ENCODE measurements around the gene GTF2H1. TPM values are rescaled to one million over a fixed set of nuclear protein-coding genes. Genes with fewer than 3 reads are reported as not detected.
A peak's percentile ranks its signal among the peaks of the same experiment; 100 is the strongest.
"Not testable (repeated sequence)": the region's sequence is repeated elsewhere in the genome, so short reads cannot be mapped to it uniquely, and the experiment has no call there.

The GTF2H1 gene
- total and polyA plus RNA-seq, 5 donors = 14.4 to 26.3 (median 24.1) TPM

- H3K9me3 ChIP-seq (ENCODE audit: control insufficient read depth, low read length) = no peaks in the 10 kb centered on the region
- ATAC-seq (peak; percentile 0), DNase-seq (no peak)
- peak overlapping the region; percentile 94 for H3K27ac ChIP-seq (ENCODE audit: low read length)
- under 1% methylated on average over 36 of the region's 36 CpGs for WGBS
- intact Hi-C loops (cut with DNase I) = loop anchor here in 2 of 4 donors (5.0 to 10.0 kb wide), 2 partner anchors 73 to 130 kb away; partner anchors contain the start of genes GTF2H1 (in 1 of the 2), HPS5 (in 1 of the 2) and TSG101 (in 1 of the 2)
- H3K4me1 ChIP-seq (ENCODE audit: control insufficient read depth, insufficient read depth, low read length) = no peaks in the 10 kb centered on the region
- H3K4me3 ChIP-seq (ENCODE audit: low read length) = peak overlapping the region; percentile 89
- no peaks in the 10 kb centered on the region for H3K27me3 ChIP-seq (ENCODE audit: control insufficient read depth, insufficient read depth)
Observed at GRCh38 chr11:18394928-18395734, 72.8 kb downstream of the GTF2H1 start.

GRCh38 chr11:18395735-18396504, 73.6 kb downstream of the GTF2H1 start:
- Histone ChIP-seq H3K4me3 (ENCODE audit: low read length) (peak overlapping the region; percentile 89), H3K27me3 (ENCODE audit: control insufficient read depth, insufficient read depth) (no peaks in the 10 kb centered on the region), H3K4me1 (ENCODE audit: control insufficient read depth, insufficient read depth, low read length) (no peaks in the 10 kb centered on the region), H3K27ac (ENCODE audit: low read length) (peak overlapping the region; percentile 94), H3K9me3 (ENCODE audit: control insufficient read depth, low read length) (no peaks in the 10 kb centered on the region)
- WGBS = under 1% methylated on average over 46 of the region's 46 CpGs
- DNase-seq (peak; percentile 99 to 100 (median 99)), ATAC-seq (peak; percentile 92 to 96)
- intact Hi-C loops (cut with DNase I) = loop anchor here in 2 of 4 donors (5.0 to 10.0 kb wide), 2 partner anchors 74 to 129 kb away; partner anchors contain the start of genes GTF2H1 (in 1 of the 2), HPS5 (in 1 of the 2) and TSG101 (in 1 of the 2)

- Histone ChIP-seq H3K27me3 (ENCODE audit: control insufficient read depth, insufficient read depth) (no peaks in the 10 kb centered on the region), H3K9me3 (ENCODE audit: control insufficient read depth, low read length) (no peaks in the 10 kb centered on the region), H3K27ac (ENCODE audit: low read length) (no peak overlapping the region), H3K4me3 (ENCODE audit: low read length) (no peak overlapping the region), H3K4me1 (ENCODE audit: control insufficient read depth, insufficient read depth, low read length) (no peaks in the 10 kb centered on the region)
- DNase-seq = no peak
- no peak for ATAC-seq
- 95% methylated on average over 3 of the region's 3 CpGs for WGBS
- intact Hi-C loops (cut with DNase I) = loop anchor here in 2 of 4 donors (5.0 to 10.0 kb wide), 2 partner anchors 76 to 127 kb away; partner anchors contain the start of genes GTF2H1 (in 1 of the 2), HPS5 (in 1 of the 2) and TSG101 (in 1 of the 2)
Observed at GRCh38 chr11:18397921-18398320, 75.6 kb downstream of the GTF2H1 start.

DNA sequence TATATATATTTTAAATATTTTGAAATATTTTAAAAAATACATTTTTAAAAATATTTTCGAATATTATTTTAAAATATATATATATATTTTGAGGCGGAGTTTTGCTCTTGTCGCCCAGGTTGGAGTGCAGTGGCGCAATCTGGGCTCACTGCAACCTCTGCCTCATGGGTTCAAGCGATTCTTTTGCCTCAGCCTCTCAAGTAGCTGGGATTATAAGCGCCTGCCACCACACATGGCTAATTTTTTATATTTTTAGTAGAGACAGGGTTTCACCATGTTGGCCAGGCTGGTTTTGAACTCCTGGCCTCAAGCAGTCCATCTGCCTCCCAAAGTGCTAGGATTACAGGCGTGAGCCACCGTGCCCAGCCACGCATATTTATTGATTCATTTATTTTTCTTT, 78.7 kb downstream of the GTF2H1 start:
- H3K27ac ChIP-seq (ENCODE audit: low read length); H3K4me3 ChIP-seq (ENCODE audit: low read length); H3K9me3 ChIP-seq (ENCODE audit: control insufficient read depth, low read length); intact Hi-C loops (cut with DNase I); H3K27me3 ChIP-seq (ENCODE audit: control insufficient read depth, insufficient read depth); DNase-seq; H3K4me1 ChIP-seq (ENCODE audit: control insufficient read depth, insufficient read depth, low read length); ATAC-seq: not testable (repeated sequence)
- 95% methylated on average over 9 of the region's 9 CpGs for WGBS

DNA sequence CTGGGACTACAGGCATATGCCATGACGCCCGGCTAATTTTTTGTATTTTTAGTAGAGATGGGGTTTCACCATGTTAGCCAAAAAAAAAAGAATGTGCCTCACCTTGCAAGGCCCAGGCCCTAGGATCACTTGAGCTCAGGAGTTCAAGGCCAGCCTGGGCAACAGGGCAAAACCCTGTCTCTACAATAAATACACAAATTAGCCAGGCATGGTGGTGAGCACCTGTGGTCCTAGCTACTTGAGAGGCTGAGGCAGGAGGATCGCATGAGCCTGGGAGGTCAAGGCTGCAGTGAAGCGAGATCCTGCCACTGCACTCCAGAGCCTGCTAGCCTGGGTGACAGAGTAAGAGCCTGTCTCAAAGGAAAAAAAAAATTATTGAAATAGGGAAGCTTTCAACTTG, 81.7 kb downstream of the GTF2H1 start:
- intact Hi-C loops (cut with DNase I) = no loop called here
- no peak for ATAC-seq
- H3K4me1 ChIP-seq (ENCODE audit: control insufficient read depth, insufficient read depth, low read length) = no peaks in the 10 kb centered on the region
- H3K27ac ChIP-seq (ENCODE audit: low read length) = no peak overlapping the region
- no peaks in the 10 kb centered on the region for H3K27me3 ChIP-seq (ENCODE audit: control insufficient read depth, insufficient read depth)
- no peak for DNase-seq
- H3K9me3 ChIP-seq (ENCODE audit: control insufficient read depth, low read length) = no peaks in the 10 kb centered on the region
- no peak overlapping the region for H3K4me3 ChIP-seq (ENCODE audit: low read length)
- WGBS = 98% methylated on average over 4 of the region's 4 CpGs

GRCh38 chr11:18407400-18407799, 85.0 kb downstream of the GTF2H1 start:
- H3K27ac ChIP-seq (ENCODE audit: low read length); intact Hi-C loops (cut with DNase I); H3K4me3 ChIP-seq (ENCODE audit: low read length); DNase-seq; H3K4me1 ChIP-seq (ENCODE audit: control insufficient read depth, insufficient read depth, low read length); H3K27me3 ChIP-seq (ENCODE audit: control insufficient read depth, insufficient read depth); ATAC-seq; H3K9me3 ChIP-seq (ENCODE audit: control insufficient read depth, low read length): not testable (repeated sequence)
- 64% methylated on average over 3 of the region's 3 CpGs for WGBS

DNA sequence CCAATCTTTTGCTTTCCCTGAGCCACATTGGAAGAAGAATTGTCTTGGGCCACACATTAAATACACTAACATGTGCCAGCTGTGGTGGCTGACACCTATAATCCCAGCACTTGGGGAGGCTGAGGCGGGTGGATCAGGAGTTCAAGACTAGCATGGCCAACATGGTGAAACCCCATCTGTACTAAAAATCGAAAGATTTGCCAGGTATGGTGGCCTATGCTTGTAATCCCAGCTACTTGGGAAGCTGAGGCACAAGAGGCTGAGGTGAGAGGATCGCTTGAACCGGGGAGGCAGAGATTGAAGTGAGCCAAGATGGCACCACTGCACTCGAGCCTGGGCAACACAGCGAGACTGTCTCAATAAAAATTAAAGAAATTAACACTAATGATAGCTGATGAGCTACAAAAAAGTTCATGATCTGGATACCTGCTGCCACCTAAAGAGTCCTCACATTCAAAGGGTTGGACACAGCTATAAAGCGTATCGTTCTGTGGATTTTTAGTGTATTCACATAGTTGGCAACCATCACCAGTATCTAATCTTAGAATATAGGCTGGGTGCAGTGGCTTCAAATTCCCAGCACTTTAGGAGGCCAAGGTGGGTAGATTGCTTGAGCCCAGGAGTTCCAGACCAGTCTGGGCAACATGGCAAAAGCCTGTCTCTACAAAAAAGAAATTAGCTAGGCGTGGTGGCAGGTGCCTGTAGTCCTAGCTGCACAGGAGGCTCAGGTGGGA, 86.4 kb downstream of the GTF2H1 start:
- intact Hi-C loops (cut with DNase I) = no loop called here

GRCh38 chr11:18416459-18416858, 94.1 kb downstream of the GTF2H1 start:
- no peak for ATAC-seq
- Histone ChIP-seq H3K4me1 (ENCODE audit: control insufficient read depth, insufficient read depth, low read length) (no peaks in the 10 kb centered on the region), H3K9me3 (ENCODE audit: control insufficient read depth, low read length) (no peaks in the 10 kb centered on the region), H3K4me3 (ENCODE audit: low read length) (no peak overlapping the region), H3K27ac (ENCODE audit: low read length) (no peak overlapping the region), H3K27me3 (ENCODE audit: control insufficient read depth, insufficient read depth) (no peaks in the 10 kb centered on the region)
- 76% methylated on average over 3 of the region's 3 CpGs for WGBS
- intact Hi-C loops (cut with DNase I) = no loop called here
- DNase-seq = no peak

More for the DNA sequence above, 86.4 kb downstream of the GTF2H1 start:
- Histone ChIP-seq H3K4me1 (ENCODE audit: control insufficient read depth, insufficient read depth, low read length) (no peaks in the 10 kb centered on the region), H3K27ac (ENCODE audit: low read length) (no peak overlapping the region), H3K27me3 (ENCODE audit: control insufficient read depth, insufficient read depth) (no peaks in the 10 kb centered on the region), H3K9me3 (ENCODE audit: control insufficient read depth, low read length) (no peaks in the 10 kb centered on the region), H3K4me3 (ENCODE audit: low read length) (no peak overlapping the region)
- no peak for DNase-seq
- 95% methylated on average over 9 of the region's 9 CpGs for WGBS
- no peak for ATAC-seq

Measured in right cardiac atrium (tissue), 5 donors.